HEK293 (cell line): ENCODE results near the gene MAVS.

ENCODE experiments used
- REPIN1 ChIP-seq: fragments of 450-650 bp; formaldehyde crosslinking; IDR thresholded peaks from 2 replicates; pipeline ENCODE4 v1.5.1; 2017; ENCODE audit warnings: missing biosample characterization, missing genetic modification characterization, low read depth
- ZBTB1 ChIP-seq: fragments of 450-650 bp; formaldehyde crosslinking; IDR thresholded peaks from 2 replicates; pipeline ENCODE4 v1.5.1; 2016; ENCODE audit warnings: missing biosample characterization, missing genetic modification characterization
- ZBTB21 ChIP-seq: fragments of 450-650 bp; formaldehyde crosslinking; IDR thresholded peaks from 2 replicates; pipeline ENCODE4 v1.5.1; 2017; ENCODE audit warnings: missing biosample characterization, missing genetic modification characterization
- ZNF10 ChIP-seq: fragments of 450-650 bp; formaldehyde crosslinking; IDR thresholded peaks from 2 replicates; pipeline ENCODE4 v1.5.1; 2017; ENCODE audit warnings: missing biosample characterization, missing genetic modification characterization
- ZNF19 ChIP-seq: fragments of 450-650 bp; formaldehyde crosslinking; IDR thresholded peaks from 2 replicates; pipeline ENCODE4; 2016; ENCODE audit warnings: missing biosample characterization, missing genetic modification characterization, low read depth
- ZNF311 ChIP-seq: fragments of 450-650 bp; formaldehyde crosslinking; IDR thresholded peaks from 2 replicates; pipeline ENCODE4 v1.5.1; 2017; ENCODE audit warnings: missing biosample characterization, missing genetic modification characterization, borderline replicate concordance
- ZNF416 ChIP-seq: fragments of 450-650 bp; formaldehyde crosslinking; IDR thresholded peaks from 2 replicates; pipeline ENCODE4 v1.5.1; 2016; ENCODE audit warnings: missing biosample characterization, missing genetic modification characterization
- ZNF426 ChIP-seq: fragments of 450-650 bp; formaldehyde crosslinking; IDR thresholded peaks from 2 replicates; pipeline ENCODE4 v1.5.1; 2017; ENCODE audit warnings: missing biosample characterization, missing genetic modification characterization, mild to moderate bottlenecking, inconsistent platforms, moderate library complexity
- ZNF560 ChIP-seq: fragments of 450-650 bp; formaldehyde crosslinking; IDR thresholded peaks from 2 replicates; pipeline ENCODE4 v1.5.1; 2017; ENCODE audit warnings: missing biosample characterization, missing genetic modification characterization, borderline replicate concordance
- ZNF600 ChIP-seq: fragments of 450-650 bp; formaldehyde crosslinking; IDR thresholded peaks from 2 replicates; pipeline ENCODE4 v1.5.1; 2016; ENCODE audit warnings: missing biosample characterization, missing genetic modification characterization
- ZSCAN30 ChIP-seq: fragments of 450-650 bp; IDR thresholded peaks from 2 replicates; pipeline ENCODE4 v1.5.1; 2018; ENCODE audit warnings: missing biosample characterization, mild to moderate bottlenecking, missing genetic modification characterization, moderate library complexity
- TF ChIP-seq, protein P1 (sequence below): fragments of 450-650 bp; formaldehyde crosslinking; IDR thresholded peaks from 2 replicates; pipeline ENCODE4 v1.5.1; 2017; ENCODE audit warnings: missing biosample characterization, missing genetic modification characterization
- TF ChIP-seq, protein P2 (sequence below): fragments of 450-650 bp; formaldehyde crosslinking; IDR thresholded peaks from 2 replicates; pipeline ENCODE4 v1.5.1; 2016; ENCODE audit warnings: missing biosample characterization, missing genetic modification characterization
- TF ChIP-seq, protein P3 (sequence below): fragments of 450-650 bp; formaldehyde crosslinking; IDR thresholded peaks from 2 replicates; pipeline ENCODE4 v1.5.1; 2016; ENCODE audit warnings: missing biosample characterization, missing genetic modification characterization
- TF ChIP-seq, protein P4 (sequence below): fragments of 450-650 bp; formaldehyde crosslinking; IDR thresholded peaks from 2 replicates; pipeline ENCODE4 v1.5.1; 2016; ENCODE audit warnings: missing biosample characterization, missing genetic modification characterization, low read depth
- TF ChIP-seq, protein P5 (sequence below): fragments of 450-650 bp; formaldehyde crosslinking; IDR thresholded peaks from 2 replicates; pipeline ENCODE4 v1.5.1; 2016; ENCODE audit warnings: missing biosample characterization, missing genetic modification characterization, low read depth
- TF ChIP-seq, protein P6 (sequence below): fragments of 450-650 bp; formaldehyde crosslinking; IDR thresholded peaks from 2 replicates; pipeline ENCODE4 v1.5.1; 2016; ENCODE audit warnings: missing biosample characterization, missing genetic modification characterization, borderline replicate concordance

Gene MAVS

DNA sequence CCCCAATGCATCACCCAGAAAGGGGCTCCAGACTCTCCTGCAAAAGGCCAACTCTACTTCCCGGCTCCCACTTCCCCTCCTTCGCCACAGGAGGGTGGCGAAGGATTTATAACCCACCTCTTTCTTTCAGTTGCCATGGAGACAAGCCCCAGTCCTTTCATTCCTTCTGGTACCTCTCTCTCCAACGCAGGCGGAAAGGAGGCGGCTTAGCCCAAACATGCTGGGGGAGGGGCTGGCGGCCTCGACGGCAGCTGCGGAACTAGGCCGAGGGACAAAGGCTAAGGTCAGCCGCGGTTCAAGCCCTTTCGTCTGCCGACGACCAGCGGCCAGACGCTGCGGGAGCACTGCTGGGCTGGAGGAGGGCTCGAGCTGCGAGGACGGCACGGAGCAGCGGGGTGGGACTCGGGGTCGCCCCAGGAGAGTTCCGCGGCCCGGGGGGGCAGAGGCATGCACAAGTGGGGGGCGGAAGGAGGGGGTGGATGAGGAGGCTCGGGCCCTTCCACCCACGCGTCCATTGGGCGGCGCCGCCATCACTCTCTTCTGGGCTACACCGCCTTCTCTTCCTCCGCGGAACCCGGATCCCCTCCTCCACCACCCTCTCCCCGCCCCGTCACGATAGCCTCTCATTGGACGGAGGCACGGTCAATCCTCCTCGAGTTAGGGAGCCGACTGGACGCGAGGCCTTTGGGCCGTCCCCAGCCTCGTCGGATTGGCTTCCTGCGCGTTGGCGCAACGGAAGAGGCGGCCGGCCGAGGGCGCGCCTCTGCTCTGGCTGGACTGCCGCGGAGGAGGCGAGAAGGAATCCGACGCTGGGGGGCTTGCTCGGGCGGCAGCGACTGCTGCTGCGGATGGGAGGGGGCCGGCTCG lies 42.2 kb downstream of the MAVS start, which contains the start of gene PANK2 (continued):
- no peak for TF ChIP-seq ZNF416 (tag by site-specific recombination)
- TF ChIP-seq, protein P1, sequence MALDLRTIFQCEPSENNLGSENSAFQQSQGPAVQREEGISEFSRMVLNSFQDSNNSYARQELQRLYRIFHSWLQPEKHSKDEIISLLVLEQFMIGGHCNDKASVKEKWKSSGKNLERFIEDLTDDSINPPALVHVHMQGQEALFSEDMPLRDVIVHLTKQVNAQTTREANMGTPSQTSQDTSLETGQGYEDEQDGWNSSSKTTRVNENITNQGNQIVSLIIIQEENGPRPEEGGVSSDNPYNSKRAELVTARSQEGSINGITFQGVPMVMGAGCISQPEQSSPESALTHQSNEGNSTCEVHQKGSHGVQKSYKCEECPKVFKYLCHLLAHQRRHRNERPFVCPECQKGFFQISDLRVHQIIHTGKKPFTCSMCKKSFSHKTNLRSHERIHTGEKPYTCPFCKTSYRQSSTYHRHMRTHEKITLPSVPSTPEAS (tag by site-specific recombination), result no peak; the same call in 1 of the 2 replicates
- TF ChIP-seq ZNF426, result no peak
- TF ChIP-seq, protein P2, sequence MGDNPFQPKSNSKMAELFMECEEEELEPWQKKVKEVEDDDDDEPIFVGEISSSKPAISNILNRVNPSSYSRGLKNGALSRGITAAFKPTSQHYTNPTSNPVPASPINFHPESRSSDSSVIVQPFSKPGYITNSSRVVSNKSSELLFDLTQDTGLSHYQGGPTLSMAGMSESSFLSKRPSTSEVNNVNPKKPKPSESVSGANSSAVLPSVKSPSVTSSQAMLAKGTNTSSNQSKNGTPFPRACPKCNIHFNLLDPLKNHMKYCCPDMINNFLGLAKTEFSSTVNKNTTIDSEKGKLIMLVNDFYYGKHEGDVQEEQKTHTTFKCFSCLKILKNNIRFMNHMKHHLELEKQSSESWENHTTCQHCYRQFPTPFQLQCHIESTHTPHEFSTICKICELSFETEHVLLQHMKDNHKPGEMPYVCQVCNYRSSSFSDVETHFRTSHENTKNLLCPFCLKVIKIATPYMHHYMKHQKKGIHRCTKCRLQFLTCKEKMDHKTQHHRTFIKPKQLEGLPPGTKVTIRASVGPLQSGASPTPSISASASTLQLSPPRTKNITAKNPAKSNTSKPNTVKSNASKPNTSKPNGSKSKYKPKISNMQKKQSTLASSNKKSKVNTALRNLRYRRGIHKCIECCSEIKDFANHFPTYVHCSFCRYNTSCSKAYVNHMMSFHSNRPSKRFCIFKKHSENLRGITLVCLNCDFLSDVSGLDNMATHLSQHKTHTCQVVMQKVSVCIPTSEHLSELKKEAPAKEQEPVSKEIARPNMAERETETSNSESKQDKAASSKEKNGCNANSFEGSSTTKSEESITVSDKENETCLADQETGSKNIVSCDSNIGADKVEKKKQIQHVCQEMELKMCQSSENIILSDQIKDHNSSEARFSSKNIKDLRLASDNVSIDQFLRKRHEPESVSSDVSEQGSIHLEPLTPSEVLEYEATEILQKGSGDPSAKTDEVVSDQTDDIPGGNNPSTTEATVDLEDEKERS, result no peak
- TF ChIP-seq, protein P3, sequence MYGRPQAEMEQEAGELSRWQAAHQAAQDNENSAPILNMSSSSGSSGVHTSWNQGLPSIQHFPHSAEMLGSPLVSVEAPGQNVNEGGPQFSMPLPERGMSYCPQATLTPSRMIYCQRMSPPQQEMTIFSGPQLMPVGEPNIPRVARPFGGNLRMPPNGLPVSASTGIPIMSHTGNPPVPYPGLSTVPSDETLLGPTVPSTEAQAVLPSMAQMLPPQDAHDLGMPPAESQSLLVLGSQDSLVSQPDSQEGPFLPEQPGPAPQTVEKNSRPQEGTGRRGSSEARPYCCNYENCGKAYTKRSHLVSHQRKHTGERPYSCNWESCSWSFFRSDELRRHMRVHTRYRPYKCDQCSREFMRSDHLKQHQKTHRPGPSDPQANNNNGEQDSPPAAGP (tag by site-specific recombination), result peak; percentile 94
- TF ChIP-seq ZNF10 (tag by site-specific recombination), result no peak
- TF ChIP-seq, protein P4, sequence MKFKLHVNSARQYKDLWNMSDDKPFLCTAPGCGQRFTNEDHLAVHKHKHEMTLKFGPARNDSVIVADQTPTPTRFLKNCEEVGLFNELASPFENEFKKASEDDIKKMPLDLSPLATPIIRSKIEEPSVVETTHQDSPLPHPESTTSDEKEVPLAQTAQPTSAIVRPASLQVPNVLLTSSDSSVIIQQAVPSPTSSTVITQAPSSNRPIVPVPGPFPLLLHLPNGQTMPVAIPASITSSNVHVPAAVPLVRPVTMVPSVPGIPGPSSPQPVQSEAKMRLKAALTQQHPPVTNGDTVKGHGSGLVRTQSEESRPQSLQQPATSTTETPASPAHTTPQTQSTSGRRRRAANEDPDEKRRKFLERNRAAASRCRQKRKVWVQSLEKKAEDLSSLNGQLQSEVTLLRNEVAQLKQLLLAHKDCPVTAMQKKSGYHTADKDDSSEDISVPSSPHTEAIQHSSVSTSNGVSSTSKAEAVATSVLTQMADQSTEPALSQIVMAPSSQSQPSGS (tag by site-specific recombination), result no peak
- TF ChIP-seq ZNF600 (tag by site-specific recombination), result peak; percentile 66; the same call in 1 of the 2 replicates
- peak; percentile 85 for TF ChIP-seq ZSCAN30 (tag by site-specific recombination)
- TF ChIP-seq REPIN1 (tag by site-specific recombination), result peak; percentile 80; the same call in 1 of the 2 replicates
- peak; percentile 23; the same call in 1 of the 2 replicates for TF ChIP-seq ZBTB21
- TF ChIP-seq, protein P5, sequence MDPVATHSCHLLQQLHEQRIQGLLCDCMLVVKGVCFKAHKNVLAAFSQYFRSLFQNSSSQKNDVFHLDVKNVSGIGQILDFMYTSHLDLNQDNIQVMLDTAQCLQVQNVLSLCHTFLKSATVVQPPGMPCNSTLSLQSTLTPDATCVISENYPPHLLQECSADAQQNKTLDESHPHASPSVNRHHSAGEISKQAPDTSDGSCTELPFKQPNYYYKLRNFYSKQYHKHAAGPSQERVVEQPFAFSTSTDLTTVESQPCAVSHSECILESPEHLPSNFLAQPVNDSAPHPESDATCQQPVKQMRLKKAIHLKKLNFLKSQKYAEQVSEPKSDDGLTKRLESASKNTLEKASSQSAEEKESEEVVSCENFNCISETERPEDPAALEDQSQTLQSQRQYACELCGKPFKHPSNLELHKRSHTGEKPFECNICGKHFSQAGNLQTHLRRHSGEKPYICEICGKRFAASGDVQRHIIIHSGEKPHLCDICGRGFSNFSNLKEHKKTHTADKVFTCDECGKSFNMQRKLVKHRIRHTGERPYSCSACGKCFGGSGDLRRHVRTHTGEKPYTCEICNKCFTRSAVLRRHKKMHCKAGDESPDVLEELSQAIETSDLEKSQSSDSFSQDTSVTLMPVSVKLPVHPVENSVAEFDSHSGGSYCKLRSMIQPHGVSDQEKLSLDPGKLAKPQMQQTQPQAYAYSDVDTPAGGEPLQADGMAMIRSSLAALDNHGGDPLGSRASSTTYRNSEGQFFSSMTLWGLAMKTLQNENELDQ (tag by site-specific recombination), result no peak
- TF ChIP-seq, protein P6, sequence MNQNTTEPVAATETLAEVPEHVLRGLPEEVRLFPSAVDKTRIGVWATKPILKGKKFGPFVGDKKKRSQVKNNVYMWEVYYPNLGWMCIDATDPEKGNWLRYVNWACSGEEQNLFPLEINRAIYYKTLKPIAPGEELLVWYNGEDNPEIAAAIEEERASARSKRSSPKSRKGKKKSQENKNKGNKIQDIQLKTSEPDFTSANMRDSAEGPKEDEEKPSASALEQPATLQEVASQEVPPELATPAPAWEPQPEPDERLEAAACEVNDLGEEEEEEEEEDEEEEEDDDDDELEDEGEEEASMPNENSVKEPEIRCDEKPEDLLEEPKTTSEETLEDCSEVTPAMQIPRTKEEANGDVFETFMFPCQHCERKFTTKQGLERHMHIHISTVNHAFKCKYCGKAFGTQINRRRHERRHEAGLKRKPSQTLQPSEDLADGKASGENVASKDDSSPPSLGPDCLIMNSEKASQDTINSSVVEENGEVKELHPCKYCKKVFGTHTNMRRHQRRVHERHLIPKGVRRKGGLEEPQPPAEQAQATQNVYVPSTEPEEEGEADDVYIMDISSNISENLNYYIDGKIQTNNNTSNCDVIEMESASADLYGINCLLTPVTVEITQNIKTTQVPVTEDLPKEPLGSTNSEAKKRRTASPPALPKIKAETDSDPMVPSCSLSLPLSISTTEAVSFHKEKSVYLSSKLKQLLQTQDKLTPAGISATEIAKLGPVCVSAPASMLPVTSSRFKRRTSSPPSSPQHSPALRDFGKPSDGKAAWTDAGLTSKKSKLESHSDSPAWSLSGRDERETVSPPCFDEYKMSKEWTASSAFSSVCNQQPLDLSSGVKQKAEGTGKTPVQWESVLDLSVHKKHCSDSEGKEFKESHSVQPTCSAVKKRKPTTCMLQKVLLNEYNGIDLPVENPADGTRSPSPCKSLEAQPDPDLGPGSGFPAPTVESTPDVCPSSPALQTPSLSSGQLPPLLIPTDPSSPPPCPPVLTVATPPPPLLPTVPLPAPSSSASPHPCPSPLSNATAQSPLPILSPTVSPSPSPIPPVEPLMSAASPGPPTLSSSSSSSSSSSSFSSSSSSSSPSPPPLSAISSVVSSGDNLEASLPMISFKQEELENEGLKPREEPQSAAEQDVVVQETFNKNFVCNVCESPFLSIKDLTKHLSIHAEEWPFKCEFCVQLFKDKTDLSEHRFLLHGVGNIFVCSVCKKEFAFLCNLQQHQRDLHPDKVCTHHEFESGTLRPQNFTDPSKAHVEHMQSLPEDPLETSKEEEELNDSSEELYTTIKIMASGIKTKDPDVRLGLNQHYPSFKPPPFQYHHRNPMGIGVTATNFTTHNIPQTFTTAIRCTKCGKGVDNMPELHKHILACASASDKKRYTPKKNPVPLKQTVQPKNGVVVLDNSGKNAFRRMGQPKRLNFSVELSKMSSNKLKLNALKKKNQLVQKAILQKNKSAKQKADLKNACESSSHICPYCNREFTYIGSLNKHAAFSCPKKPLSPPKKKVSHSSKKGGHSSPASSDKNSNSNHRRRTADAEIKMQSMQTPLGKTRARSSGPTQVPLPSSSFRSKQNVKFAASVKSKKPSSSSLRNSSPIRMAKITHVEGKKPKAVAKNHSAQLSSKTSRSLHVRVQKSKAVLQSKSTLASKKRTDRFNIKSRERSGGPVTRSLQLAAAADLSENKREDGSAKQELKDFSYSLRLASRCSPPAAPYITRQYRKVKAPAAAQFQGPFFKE (tag by site-specific recombination), result no peak
- peak; percentile 75; the same call in 1 of the 2 replicates for TF ChIP-seq ZBTB1 (tag by site-specific recombination)
- no peak for TF ChIP-seq ZNF311
- no peak for TF ChIP-seq ZNF560 (tag by site-specific recombination)
- TF ChIP-seq ZNF19 (tag by site-specific recombination), result no peak
